ENCODE results near the gene TNFSF8. TPM values are rescaled to one million over a fixed set of nuclear protein-coding genes. Genes with fewer than 3 reads are reported as not detected.

TNFSF8 gene
- total and polyA plus RNA-seq, 9 of the 15 experiments (the other 6 are each of a cell fraction or from before 2014, with no cell fraction given): 0.09 TPM; not detected in 8

GRCh38 chr9:114897196-114897595, 33.2 kb downstream of the TNFSF8 start:
- Histone ChIP-seq H3K9me1 (ENCODE audit: control insufficient read depth, insufficient read depth, low read length) (no peaks in the 10 kb centered on the region), H4K20me1 (replicated peaks; ENCODE audit: control insufficient read depth, insufficient read depth, low read length) (no peaks in the 10 kb centered on the region), H3K4me3 (no peak overlapping the region), H2AFZ (ENCODE audit: low read depth, low read length) (no peak overlapping the region), H3K9me3 (replicated peaks; ENCODE audit: control insufficient read depth, insufficient read depth, low read depth, low read length) (no peaks in the 10 kb centered on the region), H3K36me3 (ENCODE audit: control insufficient read depth, insufficient read depth, low read length) (no peaks in the 10 kb centered on the region), H3K4me1 (replicated peaks in 1 of 2; ENCODE audit: control insufficient read depth in 2 of 2, insufficient read depth in 2 of 2, low read length in 2 of 2) (no peaks in the 10 kb centered on the region), H3K27ac (ENCODE audit: extremely low read depth, low read depth, low read length) (no peak overlapping the region), H3K27me3 (ENCODE audit: control insufficient read depth in 2 of 2, insufficient read depth in 2 of 2, low read length in 2 of 2) (no peaks in the 10 kb centered on the region), H3K4me2 (ENCODE audit: insufficient read depth, low read length) (no peak overlapping the region), H3K79me2 (ENCODE audit: control insufficient read depth, insufficient read depth, low read length) (no peaks in the 10 kb centered on the region), H3K9ac (ENCODE audit: insufficient read depth in 1 of 2, low read depth in 2 of 2, low read length in 2 of 2) (no peak overlapping the region)
- no TSS peak for BruUV-seq (replicated peaks)
- FAIRE-seq (no peak), ATAC-seq (no peak), DNase-seq (ENCODE audit: extremely low read depth in 1 of 4, low spot score in 3 of 4) (no peak)
- intact Hi-C loops (cut with micrococcal nuclease): no loop called here
- WGBS (ENCODE audit: insufficient coverage, low coverage, missing lambda C conversion rate): 0% methylated on average over 3 of the region's 3 CpGs
- ChIA-PET POLR2A (no interaction called here), CTCF (ENCODE audit: low intra/inter-chr PET ratio) (no interaction called here)
- TF ChIP-seq ZNF3 (CRISPR knock-in tag; IDR thresholded peaks at IDR 0.05) (no peak), ZNF507 (tag; conservative IDR thresholded peaks at IDR 0.05) (no peak), ILK (tag; IDR thresholded peaks at IDR 0.05; ENCODE audit: borderline replicate concordance, low read depth) (no peak), TAL1 (IDR thresholded peaks at IDR 0.05) (no peak), SMARCA4 (IDR thresholded peaks at IDR 0.05) (no peak), ZNF699 (CRISPR knock-in tag; IDR thresholded peaks at IDR 0.05; ENCODE audit: insufficient replicate concordance) (no peak), RFX1 (IDR thresholded peaks at IDR 0.05) (no peak), SAFB2 (IDR thresholded peaks at IDR 0.05; ENCODE audit: borderline replicate concordance, low read depth, low read length, severe bottlenecking) (no peak), PTBP1 (IDR thresholded peaks at IDR 0.05; ENCODE audit: low read depth, low read length) (no peak), E2F5 (CRISPR knock-in tag; IDR thresholded peaks at IDR 0.05) (no peak), TAF1 (IDR thresholded peaks at IDR 0.05; ENCODE audit: control insufficient read depth, extremely low read depth, insufficient read depth, low read length, severe bottlenecking) (no peak), NEUROD1 (IDR thresholded peaks at IDR 0.05; ENCODE audit: borderline replicate concordance, low read depth, low read length, partially characterized antibody) (no peak), NR0B1 (IDR thresholded peaks at IDR 0.05; ENCODE audit: partially characterized antibody) (no peak), ZNF76 (CRISPR knock-in tag; IDR thresholded peaks at IDR 0.05; ENCODE audit: borderline replicate concordance) (no peak), COPS2 (conservative IDR thresholded peaks at IDR 0.05) (no peak), TGIF2 (CRISPR knock-in tag; IDR thresholded peaks at IDR 0.05) (no peak), ZNF41 (CRISPR knock-in tag; conservative IDR thresholded peaks at IDR 0.05) (no peak), JUNB (CRISPR knock-in tag; conservative IDR thresholded peaks at IDR 0.05) (no peak), NCOA2 (IDR thresholded peaks at IDR 0.05; ENCODE audit: partially characterized antibody in 2 of 2) (no peak)
- in situ Hi-C loops (cut with MboI): no loop called here
